Stimulated activated CD8-positive, alpha-beta memory T cell treated with anti-CD3 and anti-CD28 coated beads, Interleukin-4, amount 100 ng/mL, for 1 hour (primary cell): Measurements from ENCODE around the gene NFX1.
"Not testable (repeated sequence)": the region's sequence is repeated elsewhere in the genome, so short reads cannot be mapped to it uniquely, and the experiment has no call there.

Experiments
- DNase-seq, 2 donors: peaks; one replicate each; pipeline ENCODE4 v3.0.0-alpha.2; 2020; ENCODE audit warnings: low read depth in 2 of 2, low spot score in 1 of 2

Gene NFX1

DNA sequence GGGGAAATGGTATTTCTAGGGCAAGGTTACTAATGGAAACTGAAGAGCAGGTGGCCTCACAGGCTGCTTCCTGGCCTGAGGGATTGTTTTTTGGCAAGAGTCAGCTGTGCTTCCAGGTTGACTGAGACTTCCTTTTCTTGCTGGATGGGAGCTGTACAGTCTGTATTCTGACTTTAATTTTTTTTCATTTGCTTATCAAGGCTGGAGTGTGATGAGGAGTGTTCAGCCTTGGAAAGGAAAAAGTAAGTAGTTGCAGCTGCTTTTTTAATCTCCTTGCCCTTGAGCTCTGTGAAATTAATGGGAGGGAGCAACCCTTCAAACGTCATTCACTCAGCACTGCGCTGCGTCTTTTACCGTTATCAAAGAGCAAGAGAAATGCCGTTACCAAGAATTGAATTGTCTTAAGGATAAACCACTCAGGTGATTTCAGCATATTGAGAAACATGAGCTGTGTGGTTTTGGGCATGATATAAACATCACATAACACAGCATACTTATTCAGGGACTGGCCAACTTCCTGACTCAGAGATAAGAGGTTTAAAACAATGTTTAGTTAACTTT lies 64.4 kb downstream of the NFX1 start:
- DNase-seq = no peak

DNA sequence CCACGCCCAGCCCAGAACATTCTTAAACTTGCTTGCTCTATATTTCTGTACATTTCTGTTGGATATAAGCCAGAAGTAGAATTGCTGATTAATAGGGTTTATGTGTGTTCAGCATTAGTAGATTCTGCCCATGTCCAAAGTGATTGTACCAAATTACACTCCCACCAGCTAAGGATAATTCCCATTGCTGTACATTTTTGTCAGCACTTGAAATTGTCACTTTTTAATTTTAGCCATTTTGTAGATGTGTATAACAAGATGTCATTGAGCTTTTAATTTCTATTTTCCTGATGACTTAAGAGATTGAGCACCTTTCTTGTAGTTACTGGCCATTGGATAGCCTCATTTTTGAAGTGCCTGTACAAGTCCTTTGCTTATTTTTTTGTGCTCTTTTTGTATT lies 65.6 kb downstream of the NFX1 start:
- DNase-seq = no peak

GRCh38 chr9:33358641-33359040 lies 68.3 kb downstream of the NFX1 start:
- not testable (repeated sequence) for DNase-seq

- DNase-seq = no peak
Observed at GRCh38 chr9:33364127-33364526, 73.8 kb downstream of the NFX1 start.

DNA sequence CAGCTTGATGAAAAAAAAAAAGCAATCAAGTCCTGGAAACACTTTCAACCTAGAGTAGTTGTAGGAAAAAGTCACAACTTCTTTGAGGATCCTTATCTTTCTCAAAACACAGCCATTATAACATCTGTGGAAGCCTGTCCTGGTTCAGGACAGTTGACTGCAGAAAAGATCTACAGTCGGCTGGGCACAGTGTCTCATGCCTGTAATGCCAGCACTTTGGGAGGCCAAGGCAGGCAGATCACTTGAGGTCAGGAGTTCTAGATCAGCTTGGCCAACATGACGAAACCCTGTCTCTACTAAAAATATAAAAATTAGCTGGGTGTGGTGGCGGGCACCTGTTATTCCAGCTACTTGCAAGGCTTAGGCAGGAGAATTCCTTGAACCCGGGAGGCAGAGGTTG lies 74.5 kb downstream of the NFX1 start:
- DNase-seq = not testable (repeated sequence)

DNA sequence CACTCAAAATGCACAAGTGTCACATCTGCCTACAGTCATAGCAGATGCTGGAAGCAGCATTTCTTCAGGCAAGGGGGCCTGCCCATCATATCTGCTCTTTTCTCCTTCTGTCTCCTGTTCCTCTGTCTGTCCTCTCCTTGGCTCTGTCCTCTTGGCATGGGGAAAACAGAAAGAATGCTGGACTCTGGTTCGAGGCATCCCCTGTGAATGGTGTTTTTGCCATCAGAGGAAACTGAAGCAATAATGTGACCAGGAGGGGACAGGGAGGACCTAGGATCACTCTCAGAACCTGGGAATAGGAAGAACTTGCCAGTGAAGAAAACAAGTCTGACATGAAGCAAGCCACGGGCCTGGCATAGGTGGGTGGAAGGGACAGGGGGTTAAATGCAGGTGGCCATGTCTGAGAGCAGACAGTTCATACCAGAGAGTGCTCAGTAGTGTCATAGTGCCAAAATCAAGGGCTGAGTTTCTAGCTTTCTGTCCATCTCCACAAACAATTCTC lies 76.7 kb downstream of the NFX1 start:
- no peak for DNase-seq

GRCh38 chr9:33372900-33373299 lies 82.6 kb downstream of the NFX1 start:
- DNase-seq = no peak

GRCh38 chr9:33374190-33374589 lies 83.9 kb downstream of the NFX1 start:
- DNase-seq = no peak

GRCh38 chr9:33374634-33375237 lies 84.4 kb downstream of the NFX1 start:
- DNase-seq = peak; percentile 13 to 46

DNA sequence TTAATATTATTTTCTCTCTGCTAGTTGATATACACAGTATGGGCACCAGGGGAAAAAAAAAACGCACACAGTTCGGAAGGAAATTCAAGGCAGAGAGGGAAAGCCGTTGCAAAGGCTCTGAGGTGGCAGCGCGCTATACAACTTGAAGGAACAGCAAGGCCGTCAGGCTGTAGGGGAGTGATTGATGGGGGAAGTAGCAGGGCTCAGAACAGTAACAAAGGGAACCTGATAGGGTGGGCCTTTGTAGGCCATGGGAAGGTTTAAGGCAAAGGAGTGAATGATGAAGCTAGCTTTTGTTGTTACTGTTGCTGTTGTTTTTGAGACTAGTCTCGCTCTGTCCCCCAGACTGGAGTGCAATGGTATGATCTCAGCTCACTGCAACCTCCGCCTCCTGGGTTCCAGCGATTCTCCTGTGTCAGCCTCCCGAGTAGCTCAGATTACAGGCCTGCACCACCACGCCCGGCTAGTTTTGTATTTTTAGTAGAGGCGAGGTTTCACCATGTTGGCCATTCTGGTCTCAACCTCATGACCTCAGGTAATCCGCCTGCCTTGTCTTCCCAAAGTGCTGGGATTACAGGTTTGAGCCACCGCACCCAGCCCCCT lies 85.0 kb downstream of the NFX1 start:
- DNase-seq = no peak

DNA sequence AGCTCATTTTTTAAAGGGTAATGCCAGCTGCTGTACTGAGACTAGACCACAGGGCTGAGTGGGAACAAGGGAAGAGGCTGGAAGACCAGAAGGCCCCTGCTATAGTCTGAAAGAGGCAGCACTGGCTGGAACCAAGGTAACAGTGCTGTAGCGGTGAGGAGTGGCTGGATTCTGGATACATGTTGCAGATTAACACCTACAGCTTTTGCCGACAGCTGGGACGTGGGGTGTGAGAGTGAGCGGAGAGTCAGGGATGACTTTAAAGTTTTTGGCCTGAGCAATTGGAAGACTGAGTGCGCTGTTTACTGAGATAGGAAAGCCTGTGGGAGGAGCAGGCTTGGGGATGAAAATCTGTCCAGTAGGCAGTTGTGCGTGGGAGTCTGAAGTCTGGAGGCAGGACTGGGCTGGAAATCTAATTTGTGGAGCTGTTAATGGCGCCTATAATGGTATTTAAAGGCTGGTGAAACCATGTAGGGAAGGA lies 85.6 kb downstream of the NFX1 start:
- no peak for DNase-seq

GRCh38 chr9:33377089-33377715 lies 86.9 kb downstream of the NFX1 start:
- no peak for DNase-seq

GRCh38 chr9:33378121-33378795 lies 87.9 kb downstream of the NFX1 start:
- no peak for DNase-seq

DNA sequence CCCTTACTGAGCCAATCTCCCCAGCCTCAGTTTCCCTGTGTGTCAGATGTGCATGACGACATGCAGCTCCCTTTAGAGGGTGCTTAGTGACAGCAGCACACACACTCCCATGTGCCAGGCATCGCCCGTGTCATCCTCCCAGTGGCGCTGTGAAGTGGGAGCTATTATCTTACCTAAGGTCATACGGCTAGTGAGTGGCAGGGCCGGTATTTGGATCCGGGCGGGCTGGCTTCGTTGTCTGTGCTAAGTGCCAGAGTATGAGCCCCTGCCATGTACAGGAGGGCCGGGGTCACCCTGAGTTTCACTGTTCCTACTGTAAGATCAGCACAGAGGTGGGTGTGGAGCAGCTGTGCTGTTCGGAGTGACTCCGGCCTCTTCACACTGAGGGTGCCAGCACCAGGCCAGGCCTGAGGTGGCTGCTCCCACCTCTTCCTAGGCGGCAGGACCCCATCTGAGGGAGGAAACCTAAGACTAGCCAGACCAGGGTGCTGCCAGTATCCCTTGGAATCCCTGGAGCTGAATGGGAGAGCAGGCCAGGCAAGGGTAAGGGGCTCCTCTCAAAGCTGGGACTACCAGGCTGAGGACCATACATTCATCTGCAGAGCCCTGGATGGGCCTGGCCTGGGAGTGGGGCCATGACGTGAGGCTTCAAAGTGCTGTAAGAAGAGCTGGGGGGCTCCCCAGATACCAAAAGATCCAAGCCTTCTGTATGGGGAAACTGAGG lies 89.5 kb downstream of the NFX1 start:
- no peak for DNase-seq

DNA sequence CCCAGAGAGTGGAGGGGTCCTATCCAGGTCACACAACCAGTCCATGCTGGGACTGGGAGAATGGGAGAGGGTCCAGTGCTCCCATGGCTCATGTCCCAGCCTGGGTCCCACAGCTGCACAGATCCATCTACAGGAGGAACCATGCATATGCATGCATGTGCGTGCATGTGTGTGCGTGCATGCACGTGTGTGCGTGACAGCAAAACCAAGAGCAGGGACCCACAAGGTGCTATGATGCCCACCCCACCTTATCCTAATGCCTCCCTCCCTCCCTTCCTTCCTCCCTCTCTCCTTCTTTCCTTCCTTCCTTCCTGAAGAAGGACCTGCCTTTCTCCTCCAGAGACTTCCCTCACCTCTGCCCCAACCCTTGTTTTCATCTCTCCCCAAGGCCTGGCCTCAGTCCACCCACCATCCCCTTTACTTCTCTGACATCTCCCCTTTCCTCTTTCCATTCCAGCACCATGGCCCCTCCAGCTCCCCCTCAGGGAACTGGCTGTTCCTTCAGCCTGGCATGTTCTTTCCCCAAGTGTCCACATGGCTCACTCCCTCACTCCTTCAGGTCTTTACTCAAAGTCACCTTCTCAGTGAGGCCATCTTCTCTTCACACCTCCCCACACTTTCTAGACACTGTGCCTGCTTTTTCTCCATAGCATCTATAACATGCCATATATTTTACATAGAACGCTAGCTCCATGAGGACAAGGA lies 90.2 kb downstream of the NFX1 start:
- no peak for DNase-seq

GRCh38 chr9:33381231-33381791 lies 91.0 kb downstream of the NFX1 start:
- DNase-seq = no peak

GRCh38 chr9:33382397-33382796 lies 92.1 kb downstream of the NFX1 start:
- not testable (repeated sequence) for DNase-seq

DNA sequence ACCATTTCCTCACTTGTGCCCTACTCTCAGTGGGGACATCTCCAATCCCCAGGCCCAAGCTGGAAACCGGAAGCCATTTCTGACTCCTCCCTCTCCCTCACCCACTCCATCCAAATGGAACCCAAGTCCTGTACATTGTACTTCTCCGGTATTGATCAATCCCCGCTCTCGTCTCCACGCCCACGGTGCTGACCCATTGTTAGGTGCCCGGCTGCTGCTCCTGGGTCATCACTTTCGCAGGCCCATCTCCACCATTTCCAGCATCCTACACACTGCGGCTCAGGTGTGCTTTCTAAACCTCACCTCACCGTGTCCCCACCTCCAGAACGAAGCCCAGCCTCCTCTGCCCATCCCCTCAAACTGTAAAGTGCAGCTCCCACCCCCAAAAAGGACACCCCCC lies 93.1 kb downstream of the NFX1 start:
- DNase-seq = not testable (repeated sequence)

DNA sequence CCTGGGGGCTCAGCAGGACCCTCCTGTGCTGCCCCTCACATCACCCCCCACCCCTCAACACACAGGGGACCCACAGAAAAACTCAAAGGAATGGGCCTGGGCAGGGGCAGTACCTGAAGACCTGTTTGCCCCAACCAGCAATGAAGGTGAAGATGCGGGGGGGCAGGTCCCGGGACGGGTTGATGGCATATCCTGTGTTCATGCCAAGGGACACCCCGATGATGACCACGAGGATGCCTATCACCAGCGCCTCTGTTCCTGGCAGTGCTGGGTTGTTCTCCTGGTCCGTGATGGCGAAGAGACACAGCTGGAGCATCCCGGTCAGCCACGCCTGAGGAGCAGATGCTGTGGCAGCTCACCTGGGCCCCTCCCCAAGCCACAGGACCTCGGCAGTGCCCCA lies 95.2 kb downstream of the NFX1 start:
- DNase-seq = not testable (repeated sequence)
